ENCODE results near the gene DEDD2. TPM values are rescaled to one million over a fixed set of nuclear protein-coding genes. Genes with fewer than 3 reads are reported as not detected.

Gene DEDD2
- total and polyA plus RNA-seq, 10 donors, result 24.7 to 73.9 (median 47.2) TPM

GRCh38 chr19:42201489-42202289, 15.8 kb downstream of the DEDD2 start:
- no peaks in the 10 kb centered on the region for H3K9me3 ChIP-seq
- peak; percentile 91 for DNase-seq
- H3K4me1 ChIP-seq, result peaks cover 63 to 96% (median 78%) of the 10 kb centered on the region in 6 donors
- peak in 2 of 11 experiments; percentile 27 to 33 for TF ChIP-seq CTCF (IDR thresholded peaks at IDR 0.05 in 8 of 11, conservative IDR thresholded peaks at IDR 0.05 in 3 of 11)
- TF ChIP-seq POLR2AphosphoS5 (IDR thresholded peaks at IDR 0.05), result peak; percentile 73 to 82 (median 80)
- TF ChIP-seq POLR2A (IDR thresholded peaks at IDR 0.05), result no peak
- peak overlapping the region in 4 of 8 donors; percentile 11 to 69 (median 16) for H3K4me3 ChIP-seq
- no peaks in the 10 kb centered on the region for H3K27me3 ChIP-seq (replicated peaks in 1 of 7)
- peaks cover 0 to 98% (median 55%) of the 10 kb centered on the region in 6 donors for H3K36me3 ChIP-seq
- WGBS, 5 donors, result 15 to 29% (median 24%) methylated on average over 6 of the region's 6 CpGs
- intact Hi-C loops (cut with DNase I; ENCODE audit: low total_unique reads), result no loop called here
- H3K27ac ChIP-seq, result peak overlapping the region; percentile 84 to 99 (median 94)

GRCh38 chr19:42200116-42200715, 17.3 kb downstream of the DEDD2 start:
- H3K9me3 ChIP-seq, result no peaks in the 10 kb centered on the region
- H3K27me3 ChIP-seq (replicated peaks in 1 of 7), result no peaks in the 10 kb centered on the region
- TF ChIP-seq POLR2A (IDR thresholded peaks at IDR 0.05), result no peak
- peak in 1 of 11 experiments; percentile 1 for TF ChIP-seq CTCF (IDR thresholded peaks at IDR 0.05 in 8 of 11, conservative IDR thresholded peaks at IDR 0.05 in 3 of 11)
- peak in 1 of 3 donors; percentile 23 for TF ChIP-seq POLR2AphosphoS5 (IDR thresholded peaks at IDR 0.05)
- DNase-seq, result peak; percentile 87
- H3K4me3 ChIP-seq, result peak overlapping the region in 5 of 8 donors; percentile 33 to 69 (median 38)
- peaks cover 0 to 91% (median 41%) of the 10 kb centered on the region in 6 donors for H3K36me3 ChIP-seq
- H3K27ac ChIP-seq, result peak overlapping the region; percentile 84 to 99 (median 94)
- H3K4me1 ChIP-seq, result peaks cover 64 to 100% (median 83%) of the 10 kb centered on the region in 6 donors
- WGBS, 5 donors, result 57 to 93% (median 83%) methylated on average over 3 to 5 of the region's 5 CpGs
- intact Hi-C loops (cut with DNase I; ENCODE audit: low total_unique reads), result no loop called here

- WGBS, 5 donors, result 16 to 33% (median 21%) methylated on average over 25 to 32 of the region's 32 CpGs
These were observed 17.9 kb downstream of the DEDD2 start for GRCh38 chr19:42199440-42200115.

More at GRCh38 chr19:42199440-42200115, 17.9 kb downstream of the DEDD2 start:
- peaks cover 64 to 96% (median 81%) of the 10 kb centered on the region in 6 donors for H3K4me1 ChIP-seq
- TF ChIP-seq CTCF (IDR thresholded peaks at IDR 0.05 in 8 of 11, conservative IDR thresholded peaks at IDR 0.05 in 3 of 11), result peak in 7 of 11 experiments; percentile 25 to 73 (median 48)
- TF ChIP-seq POLR2AphosphoS5 (IDR thresholded peaks at IDR 0.05), result peak; percentile 44 to 79 (median 51)
- no peak for TF ChIP-seq POLR2A (IDR thresholded peaks at IDR 0.05)
- no peaks in the 10 kb centered on the region for H3K9me3 ChIP-seq
- intact Hi-C loops (cut with DNase I; ENCODE audit: low total_unique reads), result no loop called here
- peak; percentile 94 for DNase-seq
- H3K27me3 ChIP-seq (replicated peaks in 1 of 7), result no peaks in the 10 kb centered on the region
- H3K36me3 ChIP-seq, result peaks cover 0 to 85% (median 36%) of the 10 kb centered on the region in 6 donors
- H3K27ac ChIP-seq, result peak overlapping the region; percentile 84 to 99 (median 94)
- peak overlapping the region in 7 of 8 donors; percentile 25 to 69 (median 34) for H3K4me3 ChIP-seq

All from spleen (tissue), 11 donors.